OCI-LY1 (cell line): ENCODE data around the gene SLC5A9.

ENCODE experiments used
- CTCF ChIP-seq: fragments of 200-600 bp; sonication (generic), shearing (Covaris generic); IDR thresholded peaks from 2 replicates; pipeline ENCODE4 v1.5.1; 2017; ENCODE audit warnings: mild to moderate bottlenecking, antibody characterized with exemption, low read length, moderate library complexity, mixed read lengths
- EZH2 ChIP-seq: fragments of 200-600 bp; sonication (generic), shearing (Covaris generic); IDR thresholded peaks from 2 replicates; pipeline ENCODE4 v1.8.0; 2017; ENCODE audit warnings: borderline replicate concordance, mixed run types, mild to moderate bottlenecking, antibody characterized with exemption, low read length, moderate library complexity, mixed read lengths

GRCh38 chr1:48291421-48291820, 68.9 kb downstream of the SLC5A9 start:
- TF ChIP-seq EZH2 (no peak), CTCF (no peak)
